Sciatic nerve (tissue), 2 donors: ENCODE data around the gene SPDYE1. TPM values are rescaled to one million over a fixed set of nuclear protein-coding genes. Genes with fewer than 3 reads are reported as not detected.
"Not testable (repeated sequence)": the region's sequence is repeated elsewhere in the genome, so short reads cannot be mapped to it uniquely, and the experiment has no call there.

Experiments used
- ATAC-seq: fragments of 200-7000 bp; cut with Tn5 transposase; one replicate; pipeline ENCODE4 v1.9.1; 2020; ENCODE audit warnings: mild to moderate bottlenecking, moderate library complexity
- DNase-seq: peaks from one replicate; pipeline ENCODE4 v3.0.0-alpha.2; 2020; ENCODE audit warnings: low spot score
- intact Hi-C: fragments of 100-400 bp; cut with DNase I; formaldehyde crosslinking; loops from one replicate; pipeline ENCODE4 v1.14.2; 2022
- total RNA-seq: library from RNA; stranded (reverse); fragmentation: NEBNext Ultra II Directional; extraction: Animal tissue kit (Norgen Biotek cat#: 25700); gene quantifications from one replicate; pipeline ENCODE4 v1.2.1, GENCODE V29; 2021
- donor health status: DM: no; HTN: no; CAD: no.
- donor health status: DM: no; HTN: no; CAD: no.

SPDYE1 gene
- total RNA-seq: not detected

DNA sequence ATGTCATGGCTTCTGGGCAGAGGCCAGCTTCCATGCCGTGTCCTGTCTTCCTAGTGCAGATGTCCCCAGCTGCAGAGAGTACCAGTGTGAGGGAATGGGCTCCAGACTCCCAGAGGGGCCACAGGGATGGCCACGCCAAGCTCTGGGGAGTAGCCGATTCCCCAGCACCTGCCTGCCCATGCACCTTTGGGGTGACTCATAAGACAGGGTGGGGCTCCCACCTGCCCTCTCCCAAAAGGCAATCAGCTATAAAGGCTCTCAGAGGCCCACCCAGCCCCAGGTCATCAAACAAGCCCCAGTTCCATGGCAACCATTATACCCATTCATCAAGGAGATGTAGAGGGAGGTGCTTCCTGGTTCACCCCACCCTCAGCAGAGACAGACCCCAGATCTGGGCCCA is at the start of gene SPDYE1:
Gene SPDYE1, plus strand, starts transcription at position 366 of the 400 bp plus-strand sequence. CDS start 2,053 bp downstream, outside the sequence.
- intact Hi-C loops, DNase-seq: not testable (repeated sequence)
- peak; percentile 20 for ATAC-seq

- no peak for DNase-seq
- ATAC-seq: no peak
- intact Hi-C loops: no loop called here
Observed at GRCh38 chr7:43952028-43952427, 45.7 kb upstream of the SPDYE1 start.

DNA sequence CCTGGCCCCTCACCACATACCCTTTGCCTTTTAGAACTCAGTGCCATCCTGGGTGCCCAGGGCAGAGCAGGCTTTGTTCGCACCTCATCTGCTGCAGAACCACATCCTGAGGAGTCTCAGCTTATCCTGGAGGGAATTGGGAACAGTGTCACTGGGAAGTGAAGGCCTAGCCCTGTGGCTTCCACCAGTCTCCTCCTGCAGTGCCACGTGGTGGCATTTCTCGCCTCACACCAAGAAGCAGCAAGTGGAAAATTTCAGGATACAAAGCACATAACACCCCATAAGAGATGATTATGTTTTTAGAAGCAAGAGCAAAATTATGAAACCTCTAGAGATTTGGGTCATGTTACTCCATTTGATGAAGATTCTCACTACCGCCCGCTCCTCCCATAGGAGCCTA is 44.6 kb upstream of the SPDYE1 start:
- DNase-seq (no peak), ATAC-seq (no peak)
- intact Hi-C loops: no loop called here

DNA sequence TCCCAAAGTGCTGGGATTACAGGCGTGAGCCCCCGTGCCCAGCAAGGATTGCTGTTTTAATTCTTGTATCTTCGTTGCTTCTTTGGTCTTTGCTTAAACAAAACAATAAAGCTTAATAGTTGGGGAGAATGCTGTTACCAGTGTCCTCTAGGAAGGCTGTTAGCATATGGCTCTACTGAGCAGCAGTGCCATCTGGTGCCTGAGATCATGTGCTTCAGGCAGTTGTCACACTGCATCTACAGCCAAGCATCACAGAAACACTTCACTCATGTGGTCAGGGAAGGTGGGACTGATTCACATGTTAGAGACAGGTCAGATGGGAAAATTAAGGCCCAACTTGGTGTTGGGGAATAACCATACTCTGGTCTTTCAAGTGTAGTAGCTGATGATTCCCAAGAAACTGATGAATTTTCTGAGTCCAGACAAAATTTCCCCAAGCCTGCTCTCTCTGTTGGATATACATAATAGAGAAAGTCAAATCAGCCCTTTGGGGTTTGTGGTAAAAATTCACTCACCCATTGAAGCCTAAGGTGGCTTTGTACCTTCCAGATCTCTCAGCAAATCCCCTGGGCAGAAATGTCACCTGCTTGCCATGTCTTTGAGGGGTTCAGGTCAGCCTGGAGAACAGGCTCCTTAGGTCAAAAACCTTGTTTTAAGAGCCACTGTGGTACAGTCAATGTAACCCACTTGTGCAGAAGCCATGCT is 43.0 kb upstream of the SPDYE1 start:
- intact Hi-C loops: no loop called here
- ATAC-seq (peak; percentile 71), DNase-seq (no peak)

- intact Hi-C loops: no loop called here
- ATAC-seq (no peak), DNase-seq (no peak)
Observed at GRCh38 chr7:43956027-43956426, 41.7 kb upstream of the SPDYE1 start.

DNA sequence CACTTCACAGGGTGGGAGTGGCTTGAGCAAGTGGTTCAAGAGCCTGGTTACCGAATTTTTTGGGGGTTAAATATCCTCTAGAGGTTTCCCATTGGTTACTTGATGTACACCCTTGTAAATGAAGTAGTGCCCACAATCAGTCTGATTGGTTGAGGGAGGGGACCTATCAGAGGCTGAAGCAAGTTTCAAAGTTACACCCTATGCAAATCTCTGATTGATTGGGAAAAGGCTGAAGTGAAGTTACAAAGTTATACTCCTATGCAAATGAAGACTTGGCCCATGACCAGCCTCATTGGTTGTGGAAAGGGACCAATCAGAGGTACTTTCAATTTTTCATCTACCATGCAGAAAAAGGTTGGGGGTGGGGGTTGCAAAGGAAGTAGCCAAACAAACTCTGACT is 36.8 kb upstream of the SPDYE1 start:
- ATAC-seq (no peak), DNase-seq (no peak)
- intact Hi-C loops: no loop called here

DNA sequence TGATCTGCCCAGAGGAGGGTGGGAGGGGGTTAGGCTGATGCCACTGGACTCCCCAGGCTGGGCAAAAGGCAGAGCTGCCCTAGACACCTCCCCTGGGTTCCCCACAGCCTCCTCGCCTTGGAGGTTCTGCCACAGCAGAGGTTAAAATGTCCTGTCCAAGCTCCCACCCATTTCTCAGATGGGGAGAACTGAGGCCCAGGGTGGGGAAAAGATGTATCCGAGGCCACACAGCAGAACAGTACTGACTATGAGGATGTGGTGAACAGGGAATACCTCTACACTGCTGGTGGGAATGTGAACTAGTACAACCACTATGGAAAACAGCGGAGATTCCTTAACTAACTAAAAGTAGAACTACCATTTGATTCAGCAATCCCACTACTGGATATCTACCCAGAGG is 31.3 kb upstream of the SPDYE1 start:
- ATAC-seq, intact Hi-C loops, DNase-seq: not testable (repeated sequence)

DNA sequence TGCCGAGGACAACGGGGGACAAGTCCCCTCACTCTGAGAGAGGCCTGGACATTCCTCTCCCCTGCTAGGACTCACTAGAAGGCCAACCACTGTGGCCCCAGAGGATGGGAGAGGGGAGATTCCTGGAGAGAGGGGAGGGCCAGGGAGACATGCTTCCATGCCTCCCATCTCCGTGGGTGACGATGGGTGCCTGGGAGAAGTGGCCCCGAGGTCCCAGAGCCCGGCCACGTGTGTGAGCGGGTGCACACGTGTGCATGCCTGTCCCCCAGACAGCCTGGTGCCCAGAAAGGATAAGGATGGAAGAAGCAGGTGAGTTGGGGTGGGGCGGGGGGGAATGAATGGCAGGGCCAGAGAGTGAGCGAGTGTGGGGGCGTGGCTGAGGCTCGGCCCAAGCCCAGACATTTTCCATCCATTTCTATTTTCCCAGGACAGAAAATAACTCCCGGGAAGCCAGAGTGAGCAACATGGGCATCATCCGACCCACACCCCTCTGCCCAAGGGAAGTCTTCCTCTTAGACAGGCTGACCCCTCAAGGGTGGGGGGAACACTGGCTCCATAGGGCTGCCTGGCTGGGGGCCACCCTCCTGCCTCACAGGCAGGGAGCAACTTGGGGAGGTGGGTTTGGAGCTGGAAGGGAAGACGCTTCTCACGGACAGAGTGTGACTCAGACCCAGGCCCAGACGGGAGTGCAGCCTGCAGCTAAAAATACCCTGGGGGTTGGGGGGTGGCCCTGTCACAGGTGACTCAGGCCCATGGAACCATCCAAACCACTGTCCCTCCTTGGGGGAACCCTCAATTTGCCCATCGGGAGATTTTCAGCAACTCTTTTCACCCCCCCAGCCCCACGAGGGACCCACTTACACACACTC is 29.3 kb upstream of the SPDYE1 start:
- intact Hi-C loops, ATAC-seq, DNase-seq: not testable (repeated sequence)

- DNase-seq, intact Hi-C loops, ATAC-seq: not testable (repeated sequence)
Observed at GRCh38 chr7:43969586-43969985, 28.1 kb upstream of the SPDYE1 start.

DNA sequence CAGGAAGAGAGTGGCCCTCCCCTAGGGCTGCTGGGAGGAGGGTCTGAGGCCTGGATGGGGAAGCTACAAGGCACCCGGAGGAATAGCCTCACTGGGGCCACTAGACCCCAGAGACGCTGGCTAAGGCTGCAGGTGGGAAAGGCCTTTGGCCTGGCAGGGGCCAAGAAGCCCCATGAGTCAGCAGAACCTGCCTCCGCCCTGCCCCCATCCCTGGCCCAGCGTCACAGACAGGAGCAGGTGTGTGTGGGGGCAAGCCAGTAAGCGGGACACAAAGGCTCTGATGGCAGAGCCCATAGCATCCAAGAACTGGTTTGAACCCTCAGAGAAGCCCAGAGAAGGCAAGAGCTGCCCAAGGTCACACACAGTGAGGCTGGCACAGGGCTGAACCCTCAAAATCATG is 27.0 kb upstream of the SPDYE1 start:
- ATAC-seq, DNase-seq, intact Hi-C loops: not testable (repeated sequence)

GRCh38 chr7:43974033-43974573 is 23.6 kb upstream of the SPDYE1 start:
- intact Hi-C loops, ATAC-seq, DNase-seq: not testable (repeated sequence)

DNA sequence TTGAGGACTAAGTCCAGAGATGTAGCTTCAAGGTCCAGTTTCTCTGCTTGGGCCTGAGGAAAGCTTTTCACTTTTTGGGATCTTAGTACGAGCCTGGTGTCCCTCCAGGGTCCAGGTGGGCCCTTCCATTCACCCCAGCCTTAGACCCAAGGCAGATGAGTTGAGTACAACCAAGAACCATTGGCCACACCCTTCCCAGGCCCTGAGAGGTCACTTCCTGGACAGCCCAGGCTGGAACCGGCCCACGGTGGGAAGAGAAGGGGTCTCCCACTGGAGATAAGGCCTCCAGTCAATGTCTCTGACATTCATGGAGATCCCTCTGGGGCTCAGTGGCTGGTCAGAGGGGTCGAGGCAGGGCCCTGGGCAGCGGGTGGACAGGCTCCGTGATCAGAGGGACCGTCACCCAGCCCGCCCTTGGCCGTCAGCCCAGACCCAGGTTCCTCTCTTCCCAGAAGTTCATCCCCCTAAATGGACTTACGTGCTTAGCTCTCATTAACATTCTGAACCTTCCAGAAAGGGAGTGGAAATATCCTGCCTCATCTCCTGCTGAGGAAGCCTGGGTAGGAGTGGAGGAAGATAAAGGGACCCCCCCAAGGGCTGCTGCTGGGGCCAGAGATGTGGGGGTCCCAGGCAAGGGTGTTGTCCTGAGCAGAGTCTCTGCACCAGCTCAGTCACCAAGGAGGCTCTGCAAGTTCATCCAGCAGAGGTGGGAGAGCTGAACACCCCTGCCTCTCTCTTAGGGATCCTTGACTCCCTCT is 22.8 kb upstream of the SPDYE1 start:
- ATAC-seq, intact Hi-C loops, DNase-seq: not testable (repeated sequence)

DNA sequence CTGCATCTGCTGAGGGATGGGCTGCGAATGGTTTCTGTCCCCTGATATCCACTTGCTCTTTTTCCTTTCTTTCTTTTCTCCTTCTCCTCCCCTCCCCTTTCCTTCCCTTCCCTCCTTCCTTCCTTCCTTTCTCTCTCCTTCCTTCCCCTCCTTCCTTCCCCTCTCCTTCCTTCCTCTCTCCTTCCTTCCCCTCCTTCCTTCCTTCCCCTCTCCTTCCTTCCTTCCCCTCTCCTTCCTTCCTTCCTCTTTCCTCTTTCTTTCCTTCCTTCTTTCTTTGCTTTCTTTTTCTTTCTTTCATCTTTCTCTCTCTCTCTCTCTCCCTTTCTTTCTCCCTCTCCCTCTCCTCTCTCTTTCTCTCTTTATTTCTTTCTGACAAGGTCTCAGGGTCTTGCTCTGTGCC is 20.2 kb upstream of the SPDYE1 start:
- no peak for DNase-seq
- no peak for ATAC-seq
- intact Hi-C loops: no loop called here

DNA sequence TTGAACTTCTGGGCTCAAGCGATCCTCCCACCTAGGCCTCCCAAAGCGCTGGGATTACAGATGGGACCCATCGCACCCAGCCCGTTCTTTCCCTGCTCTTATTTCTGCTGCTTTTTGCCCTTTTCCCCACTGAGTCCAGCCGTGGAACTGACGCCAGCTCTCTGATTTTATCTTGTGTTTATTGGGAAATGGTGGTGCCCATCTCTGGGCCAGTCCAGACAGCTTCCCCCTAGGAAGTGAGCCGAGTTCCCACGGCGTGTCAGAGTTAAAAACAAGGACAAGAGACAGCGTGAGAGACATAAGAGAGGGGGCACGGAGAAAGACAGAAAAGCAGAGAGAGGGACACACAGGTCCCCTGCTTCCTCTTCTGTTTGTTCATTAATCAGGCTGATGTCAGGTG is 19.6 kb upstream of the SPDYE1 start:
- DNase-seq, intact Hi-C loops, ATAC-seq: not testable (repeated sequence)

GRCh38 chr7:43982848-43983247 is 14.8 kb upstream of the SPDYE1 start:
- ATAC-seq, DNase-seq, intact Hi-C loops: not testable (repeated sequence)

DNA sequence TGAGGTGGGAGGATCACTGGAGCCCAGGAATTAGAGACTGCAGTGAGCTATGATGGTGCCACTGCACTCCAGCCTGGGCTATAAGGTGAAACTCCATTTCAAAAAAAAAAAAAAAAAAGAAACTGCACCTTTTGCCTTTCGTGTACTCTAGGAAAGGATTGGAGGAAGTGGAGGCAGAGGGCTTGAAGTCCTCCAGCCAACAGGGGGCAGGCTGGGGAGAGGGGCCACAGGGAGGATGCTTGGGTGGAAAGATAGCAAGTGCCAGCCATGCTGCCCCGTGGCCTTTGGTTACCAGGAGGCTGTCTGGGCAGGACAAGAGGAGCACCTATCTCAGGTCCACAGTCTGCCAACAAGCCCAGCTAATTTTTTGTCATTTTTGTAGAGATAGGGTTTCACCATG is 14.0 kb upstream of the SPDYE1 start:
- ATAC-seq, DNase-seq, intact Hi-C loops: not testable (repeated sequence)

DNA sequence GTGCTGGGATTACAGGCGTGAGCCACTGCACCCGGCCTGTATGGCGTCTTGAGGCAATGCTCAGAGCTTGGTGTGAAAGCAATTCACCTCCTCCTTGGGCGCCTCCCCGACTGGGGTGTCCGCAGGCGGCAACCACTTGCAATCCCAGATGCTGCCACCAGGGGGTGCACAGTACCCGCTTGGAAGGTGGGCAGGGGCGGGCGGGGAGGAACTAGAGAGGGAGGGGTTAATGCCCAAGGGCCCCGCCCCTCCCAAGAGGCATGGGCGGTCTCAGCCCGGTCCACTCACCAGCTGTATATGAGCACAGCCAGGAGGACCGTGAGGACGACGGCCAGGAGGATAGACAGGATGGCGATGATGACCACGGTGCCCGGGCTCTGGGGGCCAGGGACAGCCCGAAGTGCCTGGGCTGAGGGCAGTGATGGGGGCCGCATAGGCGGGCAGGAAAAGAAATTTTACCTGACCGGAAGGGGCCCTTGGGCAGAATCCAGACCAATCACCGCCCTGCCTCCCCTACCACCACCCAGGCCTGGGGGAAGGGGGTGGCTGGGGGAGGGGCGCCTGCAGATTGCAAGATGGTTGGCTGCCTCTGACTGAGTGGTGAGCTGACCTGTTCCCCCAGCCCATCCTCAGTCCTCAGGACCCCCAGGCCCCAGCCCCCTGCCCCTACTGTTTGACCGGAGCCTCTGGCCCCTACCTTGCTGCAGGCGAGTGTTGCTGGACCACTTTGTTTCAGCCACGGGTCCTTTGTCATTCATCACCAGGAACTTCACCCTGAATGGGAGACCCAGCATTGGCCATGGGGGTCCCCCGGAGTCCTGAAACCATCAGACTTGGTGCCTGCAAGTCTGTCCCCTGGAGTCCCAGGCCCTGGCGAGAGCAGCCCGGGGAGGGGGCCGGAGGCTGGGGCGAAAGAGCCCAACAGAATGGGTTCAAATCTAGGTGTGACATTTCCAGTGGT is 11.5 kb upstream of the SPDYE1 start:
- ATAC-seq (peak; percentile 85), DNase-seq (peak; percentile 70)

DNA sequence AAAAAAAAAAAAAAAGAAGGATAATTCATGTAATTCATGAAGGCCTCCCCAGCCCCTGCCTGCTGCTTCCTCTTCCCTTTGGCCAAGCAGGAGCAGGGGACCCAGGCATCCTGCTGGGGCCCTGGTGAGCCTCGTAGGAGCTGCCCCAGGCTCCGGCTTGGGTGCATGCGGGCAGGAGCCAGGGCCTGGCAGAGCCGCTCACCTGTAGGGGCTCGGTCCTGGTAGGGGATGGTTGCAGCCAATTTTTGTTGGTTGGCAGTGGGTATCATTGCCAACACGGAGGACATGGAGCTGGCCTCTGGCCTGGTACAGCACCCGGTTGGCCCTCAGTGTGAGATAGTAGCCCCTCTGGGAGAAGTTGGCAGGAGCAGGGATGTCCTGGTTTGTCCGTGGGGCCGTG is 10.2 kb upstream of the SPDYE1 start:
- intact Hi-C loops, DNase-seq, ATAC-seq: not testable (repeated sequence)

More for the DNA sequence above, 11.5 kb upstream of the SPDYE1 start:
- intact Hi-C loops: not testable (repeated sequence)
